WI38 (cell line): ENCODE data around the gene EVC.

Source experiments
- H3K4me3 ChIP-seq: 2 replicates; pipeline ENCODE4 v1.5.1; 2011; ENCODE audit warnings: low read depth, mild to moderate bottlenecking, control low read depth, low read length
- TF ChIP-seq, protein P1 (sequence below): IDR thresholded peaks from 2 replicates; pipeline ENCODE4 v1.5.1; 2012; ENCODE audit warnings: low read depth, mild to moderate bottlenecking, control low read depth, low read length

EVC gene

GRCh38 chr4:5760246-5760645, 49.2 kb downstream of the EVC start:
- TF ChIP-seq, protein P1, sequence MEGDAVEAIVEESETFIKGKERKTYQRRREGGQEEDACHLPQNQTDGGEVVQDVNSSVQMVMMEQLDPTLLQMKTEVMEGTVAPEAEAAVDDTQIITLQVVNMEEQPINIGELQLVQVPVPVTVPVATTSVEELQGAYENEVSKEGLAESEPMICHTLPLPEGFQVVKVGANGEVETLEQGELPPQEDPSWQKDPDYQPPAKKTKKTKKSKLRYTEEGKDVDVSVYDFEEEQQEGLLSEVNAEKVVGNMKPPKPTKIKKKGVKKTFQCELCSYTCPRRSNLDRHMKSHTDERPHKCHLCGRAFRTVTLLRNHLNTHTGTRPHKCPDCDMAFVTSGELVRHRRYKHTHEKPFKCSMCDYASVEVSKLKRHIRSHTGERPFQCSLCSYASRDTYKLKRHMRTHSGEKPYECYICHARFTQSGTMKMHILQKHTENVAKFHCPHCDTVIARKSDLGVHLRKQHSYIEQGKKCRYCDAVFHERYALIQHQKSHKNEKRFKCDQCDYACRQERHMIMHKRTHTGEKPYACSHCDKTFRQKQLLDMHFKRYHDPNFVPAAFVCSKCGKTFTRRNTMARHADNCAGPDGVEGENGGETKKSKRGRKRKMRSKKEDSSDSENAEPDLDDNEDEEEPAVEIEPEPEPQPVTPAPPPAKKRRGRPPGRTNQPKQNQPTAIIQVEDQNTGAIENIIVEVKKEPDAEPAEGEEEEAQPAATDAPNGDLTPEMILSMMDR = no peak
- H3K4me3 ChIP-seq = no peak overlapping the region

- no peak overlapping the region for H3K4me3 ChIP-seq
- TF ChIP-seq, protein P1 = no peak
These were observed 50.0 kb downstream of the EVC start for GRCh38 chr4:5760936-5761480.

- TF ChIP-seq, protein P1 = no peak
- H3K4me3 ChIP-seq = no peak overlapping the region
These were observed 59.0 kb downstream of the EVC start for GRCh38 chr4:5770051-5770450.

GRCh38 chr4:5772528-5773270, 61.7 kb downstream of the EVC start:
- H3K4me3 ChIP-seq = no peak overlapping the region
- TF ChIP-seq, protein P1 = no peak

DNA sequence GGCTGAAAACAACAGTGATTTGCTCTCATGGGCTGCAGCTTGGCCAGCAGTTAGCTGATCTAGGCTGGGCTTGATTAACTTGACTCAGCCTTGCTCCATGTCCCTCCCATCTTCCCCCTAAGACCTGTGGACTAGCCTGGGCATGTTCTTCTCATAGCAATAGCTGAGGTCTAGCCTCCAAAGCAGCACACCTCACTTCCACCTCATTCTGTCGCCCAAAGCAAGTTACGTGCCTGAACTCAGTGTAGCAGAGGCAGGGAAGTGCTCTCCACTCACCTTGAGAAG, 62.2 kb downstream of the EVC start:
- H3K4me3 ChIP-seq = no peak overlapping the region
- TF ChIP-seq, protein P1 = no peak

DNA sequence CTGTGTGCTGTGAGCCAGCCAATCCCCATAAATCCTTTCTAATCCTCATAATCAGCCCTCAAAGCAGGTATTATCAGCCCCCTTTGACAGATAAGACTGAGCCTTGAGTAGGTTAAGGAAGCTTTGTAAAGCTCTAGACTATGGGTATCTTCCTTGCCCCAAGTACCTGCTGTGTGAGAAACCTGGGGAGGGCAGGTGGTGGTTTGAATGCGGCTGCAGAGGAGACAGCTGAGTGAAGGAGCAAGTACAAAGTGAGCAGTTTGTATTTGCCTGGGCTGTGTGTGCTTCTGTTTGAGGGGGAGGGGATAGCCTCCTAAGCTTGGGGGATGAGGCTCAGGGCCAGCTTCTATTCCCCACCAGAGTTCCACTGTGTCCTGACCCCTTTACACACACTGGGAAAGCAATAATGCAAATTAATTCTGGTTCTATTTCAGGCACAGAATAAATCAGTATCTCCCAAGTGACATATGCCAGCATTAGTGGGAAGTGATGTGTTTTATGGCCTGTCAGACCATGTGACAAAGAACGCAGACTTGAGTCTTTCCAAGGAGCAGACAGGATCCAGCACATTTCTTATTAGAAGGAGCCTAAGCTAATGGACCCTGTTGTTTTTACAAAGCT, 63.5 kb downstream of the EVC start:
- TF ChIP-seq, protein P1 = no peak
- H3K4me3 ChIP-seq = no peak overlapping the region

- H3K4me3 ChIP-seq = no peak overlapping the region
- TF ChIP-seq, protein P1 = no peak
These were observed 65.5 kb downstream of the EVC start for GRCh38 chr4:5776510-5776909.
